ENCODE measurements around the gene MAGIX. TPM values are rescaled to one million over a fixed set of nuclear protein-coding genes. Genes with fewer than 3 reads are reported as not detected.

MAGIX gene
- total and polyA plus RNA-seq, 2 donors (not counting 1 experiment from before 2014, with no cell fraction given), result 0.40 to 1.7 TPM

- TF ChIP-seq CTCF (conservative IDR thresholded peaks at IDR 0.05 in 1 of 2, IDR thresholded peaks at IDR 0.05 in 1 of 2; ENCODE audit: low read depth in 1 of 2, low read length in 2 of 2) (no peak), EZH2 (IDR thresholded peaks at IDR 0.05; ENCODE audit: low read length, missing control alignments) (no peak)
- no peaks in the 10 kb centered on the region for H4K20me1 ChIP-seq (ENCODE audit: control insufficient read depth, extremely low read depth, insufficient read depth, low read length)
- no peaks in the 10 kb centered on the region for H3K36me3 ChIP-seq (ENCODE audit: control insufficient read depth, insufficient read depth, low read length)
- H3K4me1 ChIP-seq (ENCODE audit: control insufficient read depth, extremely low read depth, insufficient read depth, low read length), result no peaks in the 10 kb centered on the region
- H3K27me3 ChIP-seq (ENCODE audit: control insufficient read depth, insufficient read depth, low read length), result no peaks in the 10 kb centered on the region
- no peak overlapping the region for H2AFZ ChIP-seq (ENCODE audit: low read length)
- H3K27ac ChIP-seq (ENCODE audit: insufficient read depth, low read length), result no peak overlapping the region
- no peaks in the 10 kb centered on the region for H3K9me3 ChIP-seq (ENCODE audit: control insufficient read depth, insufficient read depth, low read depth, low read length)
- no peak for DNase-seq (ENCODE audit: low read depth in 2 of 2)
- no peak overlapping the region for H3K4me3 ChIP-seq (replicated peaks in 1 of 4; ENCODE audit: control extremely low read depth in 1 of 4, insufficient read depth in 1 of 4, low read depth in 3 of 4, low read length in 4 of 4)
- no peak overlapping the region for H3K4me2 ChIP-seq (ENCODE audit: extremely low read depth, insufficient read depth, low read length)
- no peak overlapping the region for H3K9ac ChIP-seq (ENCODE audit: insufficient read depth, low read length)
- H3K79me2 ChIP-seq (ENCODE audit: control insufficient read depth, insufficient read depth, low read length), result no peaks in the 10 kb centered on the region
These were observed 44.0 kb downstream of the MAGIX start for GRCh38 chrX:49206543-49206942.

DNA sequence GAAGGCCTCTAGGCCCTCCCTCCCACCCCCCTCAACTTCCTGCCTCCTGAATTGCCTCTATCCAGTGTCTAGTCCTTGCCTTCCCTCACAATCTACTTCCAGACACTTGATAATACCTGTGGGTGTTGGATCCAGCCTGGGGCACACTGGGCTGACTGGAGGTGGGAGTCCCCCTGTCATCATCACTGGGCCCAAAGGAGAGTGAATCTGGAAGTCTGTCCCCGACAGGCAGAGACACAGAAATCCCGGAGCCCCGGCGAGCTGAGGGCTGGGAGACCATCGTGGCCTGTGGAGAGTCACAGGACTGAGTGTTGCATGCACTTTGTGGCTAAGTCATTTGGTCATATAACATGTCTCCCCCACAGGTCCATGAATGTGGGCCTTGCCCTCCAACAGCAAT is 45.8 kb downstream of the MAGIX start:
- H3K4me3 ChIP-seq (replicated peaks in 1 of 4; ENCODE audit: control extremely low read depth in 1 of 4, insufficient read depth in 1 of 4, low read depth in 3 of 4, low read length in 4 of 4), result no peak overlapping the region
- H4K20me1 ChIP-seq (ENCODE audit: control insufficient read depth, extremely low read depth, insufficient read depth, low read length), result no peaks in the 10 kb centered on the region
- H3K9me3 ChIP-seq (ENCODE audit: control insufficient read depth, insufficient read depth, low read depth, low read length), result no peaks in the 10 kb centered on the region
- no peaks in the 10 kb centered on the region for H3K36me3 ChIP-seq (ENCODE audit: control insufficient read depth, insufficient read depth, low read length)
- H3K4me2 ChIP-seq (ENCODE audit: extremely low read depth, insufficient read depth, low read length), result no peak overlapping the region
- H3K27me3 ChIP-seq (ENCODE audit: control insufficient read depth, insufficient read depth, low read length), result no peaks in the 10 kb centered on the region
- H3K27ac ChIP-seq (ENCODE audit: insufficient read depth, low read length), result no peak overlapping the region
- TF ChIP-seq EZH2 (IDR thresholded peaks at IDR 0.05; ENCODE audit: low read length, missing control alignments), result no peak
- TF ChIP-seq CTCF (conservative IDR thresholded peaks at IDR 0.05 in 1 of 2, IDR thresholded peaks at IDR 0.05 in 1 of 2; ENCODE audit: low read depth in 1 of 2, low read length in 2 of 2), result no peak
- no peak for DNase-seq (ENCODE audit: low read depth in 2 of 2)
- H2AFZ ChIP-seq (ENCODE audit: low read length), result no peak overlapping the region
- H3K4me1 ChIP-seq (ENCODE audit: control insufficient read depth, extremely low read depth, insufficient read depth, low read length), result no peaks in the 10 kb centered on the region
- no peak overlapping the region for H3K9ac ChIP-seq (ENCODE audit: insufficient read depth, low read length)
- no peaks in the 10 kb centered on the region for H3K79me2 ChIP-seq (ENCODE audit: control insufficient read depth, insufficient read depth, low read length)

GRCh38 chrX:49209434-49210251 is 47.1 kb downstream of the MAGIX start:
- Histone ChIP-seq H3K4me2 (ENCODE audit: extremely low read depth, insufficient read depth, low read length) (no peak overlapping the region), H3K36me3 (ENCODE audit: control insufficient read depth, insufficient read depth, low read length) (no peaks in the 10 kb centered on the region), H3K4me1 (ENCODE audit: control insufficient read depth, extremely low read depth, insufficient read depth, low read length) (no peaks in the 10 kb centered on the region), H3K27me3 (ENCODE audit: control insufficient read depth, insufficient read depth, low read length) (no peaks in the 10 kb centered on the region), H3K79me2 (ENCODE audit: control insufficient read depth, insufficient read depth, low read length) (no peaks in the 10 kb centered on the region), H3K4me3 (replicated peaks in 1 of 4; ENCODE audit: control extremely low read depth in 1 of 4, insufficient read depth in 1 of 4, low read depth in 3 of 4, low read length in 4 of 4) (no peak overlapping the region), H3K27ac (ENCODE audit: insufficient read depth, low read length) (no peak overlapping the region), H2AFZ (ENCODE audit: low read length) (no peak overlapping the region), H3K9ac (ENCODE audit: insufficient read depth, low read length) (no peak overlapping the region), H4K20me1 (ENCODE audit: control insufficient read depth, extremely low read depth, insufficient read depth, low read length) (no peaks in the 10 kb centered on the region), H3K9me3 (ENCODE audit: control insufficient read depth, insufficient read depth, low read depth, low read length) (no peaks in the 10 kb centered on the region)
- TF ChIP-seq CTCF (conservative IDR thresholded peaks at IDR 0.05 in 1 of 2, IDR thresholded peaks at IDR 0.05 in 1 of 2; ENCODE audit: low read depth in 1 of 2, low read length in 2 of 2) (no peak), EZH2 (IDR thresholded peaks at IDR 0.05; ENCODE audit: low read length, missing control alignments) (no peak)
- DNase-seq (ENCODE audit: low read depth in 2 of 2), result no peak
